ENCODE data around the gene STX10. TPM values are rescaled to one million over a fixed set of nuclear protein-coding genes. Genes with fewer than 3 reads are reported as not detected.

The STX10 gene
- total RNA-seq, 6 experiments from 2014 or later, result 48.5 to 63.4 (median 54.0) TPM

DNA sequence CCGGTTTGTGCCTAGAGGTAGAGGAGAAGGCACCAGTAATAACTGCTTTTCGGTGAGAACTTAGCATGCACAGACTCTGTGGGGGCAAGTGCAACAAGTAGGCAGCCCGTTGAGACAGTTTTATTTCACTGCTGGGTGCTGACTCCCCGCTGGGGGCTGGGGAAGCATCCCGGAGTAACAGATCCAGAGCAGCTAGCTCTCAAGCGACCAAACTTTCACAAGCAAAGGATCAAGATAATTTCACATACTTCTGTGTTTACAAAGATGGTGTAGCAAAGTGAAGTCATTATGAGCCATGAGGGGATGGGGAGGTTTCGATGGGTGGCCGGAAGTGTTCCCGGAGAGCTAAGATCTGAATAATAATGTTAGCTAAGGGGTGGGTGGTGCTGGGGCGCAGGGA, 29.4 kb downstream of the STX10 start:
- H3K27ac Mint-ChIP-seq, result peak overlapping the region; percentile 91
- H3K4me3 Mint-ChIP-seq, result peak overlapping the region; percentile 89
- H3K27me3 Mint-ChIP-seq (ENCODE audit: insufficient read depth), result no peaks in the 10 kb centered on the region; the same call in 1 of the 2 replicates
- TF ChIP-seq, protein P1, sequence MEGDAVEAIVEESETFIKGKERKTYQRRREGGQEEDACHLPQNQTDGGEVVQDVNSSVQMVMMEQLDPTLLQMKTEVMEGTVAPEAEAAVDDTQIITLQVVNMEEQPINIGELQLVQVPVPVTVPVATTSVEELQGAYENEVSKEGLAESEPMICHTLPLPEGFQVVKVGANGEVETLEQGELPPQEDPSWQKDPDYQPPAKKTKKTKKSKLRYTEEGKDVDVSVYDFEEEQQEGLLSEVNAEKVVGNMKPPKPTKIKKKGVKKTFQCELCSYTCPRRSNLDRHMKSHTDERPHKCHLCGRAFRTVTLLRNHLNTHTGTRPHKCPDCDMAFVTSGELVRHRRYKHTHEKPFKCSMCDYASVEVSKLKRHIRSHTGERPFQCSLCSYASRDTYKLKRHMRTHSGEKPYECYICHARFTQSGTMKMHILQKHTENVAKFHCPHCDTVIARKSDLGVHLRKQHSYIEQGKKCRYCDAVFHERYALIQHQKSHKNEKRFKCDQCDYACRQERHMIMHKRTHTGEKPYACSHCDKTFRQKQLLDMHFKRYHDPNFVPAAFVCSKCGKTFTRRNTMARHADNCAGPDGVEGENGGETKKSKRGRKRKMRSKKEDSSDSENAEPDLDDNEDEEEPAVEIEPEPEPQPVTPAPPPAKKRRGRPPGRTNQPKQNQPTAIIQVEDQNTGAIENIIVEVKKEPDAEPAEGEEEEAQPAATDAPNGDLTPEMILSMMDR (IDR thresholded peaks at IDR 0.05), result no peak
- peaks cover 49% of the 10 kb centered on the region for H3K4me1 Mint-ChIP-seq (ENCODE audit: low read depth)
- no peaks in the 10 kb centered on the region for H3K9me3 Mint-ChIP-seq
- peaks cover 3% of the 10 kb centered on the region; the same call in 1 of the 2 replicates for H3K36me3 Mint-ChIP-seq (ENCODE audit: low read depth)
- DNase-seq, result peak; percentile 82

DNA sequence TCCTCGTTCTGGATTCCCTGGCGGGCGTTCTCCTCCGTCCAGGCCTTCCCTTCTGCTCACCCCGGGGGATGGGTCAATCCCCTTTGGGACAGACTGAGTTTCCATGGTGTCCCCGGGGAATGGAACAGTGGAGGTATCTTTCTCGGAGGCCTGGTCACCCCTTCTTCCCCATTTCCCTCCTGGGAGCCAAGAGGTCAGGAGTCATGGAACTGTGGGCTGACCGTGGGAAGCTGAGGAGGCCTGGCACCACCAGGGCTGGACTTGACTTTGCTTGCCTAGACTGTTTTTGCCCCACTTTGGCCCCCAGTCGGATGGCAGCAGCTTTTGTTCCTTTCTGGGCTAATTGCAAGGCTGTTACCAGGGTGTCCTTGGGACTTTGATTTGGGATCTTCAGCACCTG, 30.1 kb downstream of the STX10 start:
- Mint-ChIP-seq H3K27ac (peak overlapping the region; percentile 91), H3K9me3 (no peaks in the 10 kb centered on the region), H3K27me3 (ENCODE audit: insufficient read depth) (no peaks in the 10 kb centered on the region; the same call in 1 of the 2 replicates), H3K36me3 (ENCODE audit: low read depth) (peaks cover 6% of the 10 kb centered on the region; the same call in 1 of the 2 replicates), H3K4me1 (ENCODE audit: low read depth) (peaks cover 57% of the 10 kb centered on the region), H3K4me3 (peak overlapping the region; percentile 89)
- DNase-seq, result no peak
- TF ChIP-seq, protein P1 (IDR thresholded peaks at IDR 0.05), result no peak

DNA sequence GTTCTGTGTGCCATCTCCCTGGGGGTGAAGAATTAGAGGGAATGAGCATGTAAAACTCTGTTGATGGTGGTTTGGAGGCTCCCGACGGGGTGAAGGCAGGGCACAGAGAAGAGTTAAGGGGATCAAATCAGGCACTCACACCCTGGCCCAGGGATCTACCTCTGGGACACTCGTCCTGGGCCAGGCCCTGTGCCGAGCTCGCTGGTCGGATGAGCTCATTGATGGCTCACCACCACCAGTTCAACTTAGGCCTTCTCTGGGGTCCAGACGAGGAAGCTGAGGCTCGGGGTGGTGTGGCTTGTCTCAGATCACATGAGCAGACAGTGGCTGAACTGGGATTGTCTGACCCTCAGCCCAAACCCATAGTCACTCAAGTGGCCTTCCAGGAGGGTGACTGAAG, 30.5 kb downstream of the STX10 start:
- Mint-ChIP-seq H3K36me3 (ENCODE audit: low read depth) (peaks cover 6% of the 10 kb centered on the region; the same call in 1 of the 2 replicates), H3K27ac (peak overlapping the region; percentile 91), H3K27me3 (ENCODE audit: insufficient read depth) (no peaks in the 10 kb centered on the region; the same call in 1 of the 2 replicates), H3K4me1 (ENCODE audit: low read depth) (peaks cover 60% of the 10 kb centered on the region), H3K4me3 (peak overlapping the region; percentile 89), H3K9me3 (no peaks in the 10 kb centered on the region)
- no peak for DNase-seq
- TF ChIP-seq, protein P1 (IDR thresholded peaks at IDR 0.05), result no peak

DNA sequence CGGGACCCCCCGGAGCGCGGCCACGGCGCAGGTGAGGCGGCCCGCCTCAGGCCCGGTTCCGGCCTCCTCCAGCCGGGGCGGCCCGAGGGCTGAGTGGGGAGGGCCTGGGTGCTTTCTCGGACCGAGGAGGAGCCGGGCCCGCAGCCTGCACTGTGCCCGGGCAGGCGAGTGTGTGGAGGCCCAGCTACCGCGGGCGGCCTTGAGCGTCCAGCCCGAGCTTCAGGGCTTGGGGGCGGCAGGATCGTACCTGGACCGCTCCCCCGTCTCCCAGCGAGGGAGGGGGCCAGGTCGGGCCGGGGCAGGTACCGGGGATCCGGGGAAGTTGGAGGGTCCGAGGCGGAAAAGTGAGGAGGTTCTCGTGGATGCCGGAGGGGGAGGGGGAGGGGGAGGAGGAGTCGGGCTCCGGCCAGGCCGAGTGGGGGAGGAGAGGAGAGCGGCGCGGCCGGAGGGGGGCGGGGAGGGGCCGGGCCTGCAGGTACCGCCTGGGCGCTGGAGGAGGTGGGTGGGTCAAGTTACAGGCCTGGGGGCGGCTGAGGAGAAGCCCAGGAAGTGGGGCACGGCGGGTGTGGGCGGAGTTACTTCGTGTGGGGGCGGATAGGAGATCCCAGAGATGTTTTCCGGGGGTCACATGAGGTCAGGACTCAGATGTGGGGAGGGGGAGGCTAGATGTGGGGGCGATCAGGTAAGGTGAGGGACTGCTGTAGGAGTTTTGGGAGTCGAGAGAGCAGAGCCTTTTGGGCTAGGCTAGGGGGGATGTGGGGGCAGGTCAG, 31.6 kb downstream of the STX10 start:
- Mint-ChIP-seq H3K36me3 (ENCODE audit: low read depth) (peaks cover 6% of the 10 kb centered on the region; the same call in 1 of the 2 replicates), H3K9me3 (no peaks in the 10 kb centered on the region), H3K4me1 (ENCODE audit: low read depth) (peaks cover 60% of the 10 kb centered on the region), H3K4me3 (peak overlapping the region; percentile 89), H3K27ac (peak overlapping the region; percentile 91), H3K27me3 (ENCODE audit: insufficient read depth) (no peaks in the 10 kb centered on the region; the same call in 1 of the 2 replicates)
- TF ChIP-seq, protein P1 (IDR thresholded peaks at IDR 0.05), result no peak
- no peak for DNase-seq

DNA sequence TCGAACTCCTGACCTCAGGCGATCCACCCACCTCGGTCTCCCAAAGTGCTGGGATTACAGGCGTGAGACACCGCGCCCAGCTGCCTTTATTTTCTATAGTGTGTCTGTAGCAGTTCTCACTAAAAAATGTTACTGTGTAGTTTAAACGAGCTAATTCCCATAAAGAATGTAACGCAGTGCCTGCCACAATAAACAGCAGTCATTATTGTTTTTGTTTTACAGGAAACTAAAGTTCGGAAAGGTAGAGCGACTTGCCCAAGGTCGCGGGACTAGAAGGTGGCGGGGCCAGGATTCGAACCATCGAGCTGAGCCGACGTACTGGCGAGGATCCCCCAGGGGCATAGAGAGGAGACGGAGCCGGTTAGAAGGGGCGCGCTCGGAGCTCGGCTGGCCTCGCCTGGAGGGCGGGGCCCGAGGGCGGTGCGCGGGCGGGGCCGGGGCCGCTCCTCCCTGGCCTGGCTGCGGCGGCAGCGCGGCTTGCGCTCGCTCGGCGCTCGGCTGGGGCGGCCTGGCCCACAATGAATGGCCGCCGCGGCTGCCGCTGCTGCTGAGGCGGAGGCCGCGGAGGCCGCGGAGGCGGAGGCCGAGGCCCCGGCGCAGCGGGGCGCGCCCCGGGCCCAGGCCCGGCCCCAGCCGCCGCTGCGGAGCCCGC, 32.3 kb downstream of the STX10 start, which contains the start of gene NACC1:
TSS of gene NACC1 (plus strand) at position 493 of the 652 bp plus-strand sequence. CDS start 16,944 bp downstream, outside the sequence.
- no peaks in the 10 kb centered on the region for H3K9me3 Mint-ChIP-seq
- H3K4me1 Mint-ChIP-seq (ENCODE audit: low read depth), result peaks cover 60% of the 10 kb centered on the region
- peak; percentile 81 for DNase-seq
- H3K36me3 Mint-ChIP-seq (ENCODE audit: low read depth), result peaks cover 6% of the 10 kb centered on the region; the same call in 1 of the 2 replicates
- peak within 1 kb of the TSS; percentile 99 for H3K4me3 Mint-ChIP-seq
- peak within 1 kb of the TSS; percentile 95 for H3K27ac Mint-ChIP-seq
- no peaks in the 10 kb centered on the region; the same call in 1 of the 2 replicates for H3K27me3 Mint-ChIP-seq (ENCODE audit: insufficient read depth)
- TF ChIP-seq, protein P1 (IDR thresholded peaks at IDR 0.05), result no peak

Measured in HFFc6 (cell line).